Neural cell (in vitro differentiated cells): Measurements from ENCODE around the gene UMOD. TPM values are rescaled to one million over a fixed set of nuclear protein-coding genes. Genes with fewer than 3 reads are reported as not detected.

Source experiments
- H2AFZ ChIP-seq: fragments of 200-600, 300-800 bp; sonication (generic), shearing (Covaris generic); 2 replicates; pipeline ENCODE4 v1.6.0; 2014; ENCODE audit warnings: low read depth, mild to moderate bottlenecking, antibody characterized with exemption, low read length, moderate library complexity
- H3F3A ChIP-seq: fragments of 200-600 bp; shearing (Covaris generic); 2 replicates; pipeline ENCODE4 v1.6.1; 2016; ENCODE audit warnings: mild to moderate bottlenecking, moderate library complexity, mixed read lengths, antibody characterized with exemption, low read length; ENCODE audit not compliant: insufficient read depth, poor library complexity, severe bottlenecking
- H3K27ac ChIP-seq: fragments of 200-600, 300-800 bp; sonication (generic), shearing (Covaris generic); 2 replicates; pipeline ENCODE4 v1.5.1; 2014; ENCODE audit warnings: mild to moderate bottlenecking, low read length, moderate library complexity
- H3K27me3 ChIP-seq: fragments of 300-800, 200-600 bp; sonication (generic), shearing (Covaris generic); 2 replicates; pipeline ENCODE4 v1.6.0; 2014; ENCODE audit warnings: mild to moderate bottlenecking, low read depth, low read length, moderate library complexity; ENCODE audit not compliant: insufficient read depth
- H3K36me3 ChIP-seq: fragments of 300-800, 200-600 bp; sonication (generic), shearing (Covaris generic); 2 replicates; pipeline ENCODE4 v1.5.1; 2014; ENCODE audit warnings: mild to moderate bottlenecking, antibody characterized with exemption, low read length, moderate library complexity; ENCODE audit not compliant: insufficient read depth
- H3K4me2 ChIP-seq: fragments of 300-800, 200-600 bp; sonication (generic), shearing (Covaris generic); 2 replicates; pipeline ENCODE4 v1.6.0; 2014; ENCODE audit warnings: mild to moderate bottlenecking, low read length
- H3K4me3 ChIP-seq: fragments of 300-800, 200-600 bp; sonication (generic), shearing (Covaris generic); 2 replicates; pipeline ENCODE4 v1.5.1; 2014; ENCODE audit warnings: mild to moderate bottlenecking, low read length, moderate library complexity
- H3K79me2 ChIP-seq: fragments of 200-600 bp; shearing (Covaris generic); replicated peaks from 2 replicates; pipeline ENCODE4 v1.6.0; 2014; ENCODE audit warnings: mild to moderate bottlenecking, low read length, moderate library complexity; ENCODE audit not compliant: insufficient read depth
- H3K9ac ChIP-seq: fragments of 300-800, 200-600 bp; sonication (generic), shearing (Covaris generic); 2 replicates; pipeline ENCODE4 v1.6.1; 2016; ENCODE audit warnings: mild to moderate bottlenecking, low read length, mixed read lengths
- H3K9me2 ChIP-seq: fragments of 200-600 bp; shearing (Covaris generic); 2 replicates; pipeline ENCODE4 v1.6.1; 2016; ENCODE audit warnings: mild to moderate bottlenecking, low read length, mixed read lengths; ENCODE audit not compliant: insufficient read depth
- H3K9me3 ChIP-seq: fragments of 200-600, 300-800 bp; sonication (generic), shearing (Covaris generic); 2 replicates; pipeline ENCODE4 v1.6.1; 2016; ENCODE audit warnings: mild to moderate bottlenecking, mixed run types, low read length, moderate library complexity, mixed read lengths
- H4K20me1 ChIP-seq: fragments of 200-600 bp; shearing (Covaris generic); 2 replicates; pipeline ENCODE4 v1.6.1; 2016; ENCODE audit warnings: mild to moderate bottlenecking, mixed run types; ENCODE audit not compliant: insufficient read depth
- CTCF ChIP-seq: fragments of 450-650 bp; IDR thresholded peaks from 2 replicates; pipeline ENCODE4 v1.5.1; 2014; ENCODE audit warnings: antibody characterized with exemption, mild to moderate bottlenecking, moderate library complexity; ENCODE audit not compliant: poor library complexity, severe bottlenecking
- EP300 ChIP-seq: fragments of 450-650 bp; conservative IDR thresholded peaks from 2 replicates; pipeline ENCODE4 v1.6.1; 2014; ENCODE audit warnings: antibody characterized with exemption, mild to moderate bottlenecking, moderate library complexity; ENCODE audit not compliant: poor library complexity, severe bottlenecking
- EZH2 ChIP-seq: fragments of 200-600, 300-800 bp; shearing (Covaris generic), sonication (generic); IDR thresholded peaks from 2 replicates; pipeline ENCODE4 v1.6.1; 2014; ENCODE audit warnings: antibody characterized with exemption, low read length, borderline replicate concordance, mild to moderate bottlenecking; ENCODE audit not compliant: insufficient read depth, poor library complexity, severe bottlenecking
- MXI1 ChIP-seq: fragments of 450-650 bp; conservative IDR thresholded peaks from 2 replicates; pipeline ENCODE4 v1.6.1; 2014; ENCODE audit warnings: antibody characterized with exemption, mild to moderate bottlenecking; ENCODE audit not compliant: poor library complexity, severe bottlenecking
- POLR2AphosphoS5 ChIP-seq: IDR thresholded peaks from 2 replicates; pipeline ENCODE4 v1.6.1; 2012
- RAD21 ChIP-seq: fragments of 450-650 bp; conservative IDR thresholded peaks from 2 replicates; pipeline ENCODE4 v1.6.1; 2014; ENCODE audit warnings: antibody characterized with exemption, mild to moderate bottlenecking, moderate library complexity
- SMC3 ChIP-seq: fragments of 450-650 bp; conservative IDR thresholded peaks from 2 replicates; pipeline ENCODE4 v1.6.1; 2014; ENCODE audit warnings: antibody characterized with exemption, mild to moderate bottlenecking, moderate library complexity; ENCODE audit not compliant: poor library complexity
- TAF1 ChIP-seq: IDR thresholded peaks from 2 replicates; pipeline ENCODE4 v1.6.1; 2012; ENCODE audit warnings: low read depth
- polyA plus RNA-seq: library from polyadenylated mRNA; depleted of rRNA; stranded (reverse); fragments of >200 nt; gene quantifications from 2 replicates; pipeline ENCODE4 v1.2.3, GENCODE V29; 2014
- TF ChIP-seq, protein P1 (sequence below): IDR thresholded peaks from 2 replicates; pipeline ENCODE4 v1.6.1; 2012; ENCODE audit warnings: borderline replicate concordance

Gene UMOD
- polyA plus RNA-seq, 1 donor from 2014 or later = not detected

DNA sequence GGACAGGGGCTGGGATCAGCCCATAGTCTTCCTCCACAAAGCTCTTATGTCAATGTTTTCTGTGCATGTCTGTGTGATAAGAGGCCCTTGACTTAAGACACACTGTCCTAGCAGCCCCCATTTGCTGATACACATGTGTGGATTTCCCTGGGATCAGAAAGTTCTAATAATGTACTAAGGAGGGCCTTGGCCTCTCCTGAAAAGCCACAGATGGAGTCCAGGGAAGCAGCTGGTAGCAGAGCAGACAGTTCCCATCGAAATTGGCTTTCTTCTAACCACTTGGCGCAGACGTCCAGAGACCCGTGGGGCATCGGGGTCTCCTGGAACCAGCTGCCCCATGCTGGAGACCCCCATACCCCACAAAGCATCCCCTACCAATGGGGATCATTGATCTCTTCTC, 20.9 kb downstream of the UMOD start:
- Histone ChIP-seq H3K27ac (no peak overlapping the region), H3K27me3 (no peaks in the 10 kb centered on the region), H3K9ac (no peak overlapping the region), H3F3A (no peaks in the 10 kb centered on the region), H3K9me2 (no peaks in the 10 kb centered on the region), H3K4me3 (no peak overlapping the region), H3K9me3 (no peaks in the 10 kb centered on the region), H3K36me3 (no peaks in the 10 kb centered on the region), H2AFZ (no peak overlapping the region), H3K79me2 (no peaks in the 10 kb centered on the region), H4K20me1 (no peaks in the 10 kb centered on the region), H3K4me2 (no peak overlapping the region)
- no peak for TF ChIP-seq MXI1
- no peak for TF ChIP-seq RAD21
- TF ChIP-seq EZH2 = no peak
- no peak for TF ChIP-seq POLR2AphosphoS5
- no peak for TF ChIP-seq CTCF
- no peak for TF ChIP-seq SMC3
- TF ChIP-seq, protein P1, sequence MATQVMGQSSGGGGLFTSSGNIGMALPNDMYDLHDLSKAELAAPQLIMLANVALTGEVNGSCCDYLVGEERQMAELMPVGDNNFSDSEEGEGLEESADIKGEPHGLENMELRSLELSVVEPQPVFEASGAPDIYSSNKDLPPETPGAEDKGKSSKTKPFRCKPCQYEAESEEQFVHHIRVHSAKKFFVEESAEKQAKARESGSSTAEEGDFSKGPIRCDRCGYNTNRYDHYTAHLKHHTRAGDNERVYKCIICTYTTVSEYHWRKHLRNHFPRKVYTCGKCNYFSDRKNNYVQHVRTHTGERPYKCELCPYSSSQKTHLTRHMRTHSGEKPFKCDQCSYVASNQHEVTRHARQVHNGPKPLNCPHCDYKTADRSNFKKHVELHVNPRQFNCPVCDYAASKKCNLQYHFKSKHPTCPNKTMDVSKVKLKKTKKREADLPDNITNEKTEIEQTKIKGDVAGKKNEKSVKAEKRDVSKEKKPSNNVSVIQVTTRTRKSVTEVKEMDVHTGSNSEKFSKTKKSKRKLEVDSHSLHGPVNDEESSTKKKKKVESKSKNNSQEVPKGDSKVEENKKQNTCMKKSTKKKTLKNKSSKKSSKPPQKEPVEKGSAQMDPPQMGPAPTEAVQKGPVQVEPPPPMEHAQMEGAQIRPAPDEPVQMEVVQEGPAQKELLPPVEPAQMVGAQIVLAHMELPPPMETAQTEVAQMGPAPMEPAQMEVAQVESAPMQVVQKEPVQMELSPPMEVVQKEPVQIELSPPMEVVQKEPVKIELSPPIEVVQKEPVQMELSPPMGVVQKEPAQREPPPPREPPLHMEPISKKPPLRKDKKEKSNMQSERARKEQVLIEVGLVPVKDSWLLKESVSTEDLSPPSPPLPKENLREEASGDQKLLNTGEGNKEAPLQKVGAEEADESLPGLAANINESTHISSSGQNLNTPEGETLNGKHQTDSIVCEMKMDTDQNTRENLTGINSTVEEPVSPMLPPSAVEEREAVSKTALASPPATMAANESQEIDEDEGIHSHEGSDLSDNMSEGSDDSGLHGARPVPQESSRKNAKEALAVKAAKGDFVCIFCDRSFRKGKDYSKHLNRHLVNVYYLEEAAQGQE = no peak
- TF ChIP-seq EP300 = no peak
- no peak for TF ChIP-seq TAF1

DNA sequence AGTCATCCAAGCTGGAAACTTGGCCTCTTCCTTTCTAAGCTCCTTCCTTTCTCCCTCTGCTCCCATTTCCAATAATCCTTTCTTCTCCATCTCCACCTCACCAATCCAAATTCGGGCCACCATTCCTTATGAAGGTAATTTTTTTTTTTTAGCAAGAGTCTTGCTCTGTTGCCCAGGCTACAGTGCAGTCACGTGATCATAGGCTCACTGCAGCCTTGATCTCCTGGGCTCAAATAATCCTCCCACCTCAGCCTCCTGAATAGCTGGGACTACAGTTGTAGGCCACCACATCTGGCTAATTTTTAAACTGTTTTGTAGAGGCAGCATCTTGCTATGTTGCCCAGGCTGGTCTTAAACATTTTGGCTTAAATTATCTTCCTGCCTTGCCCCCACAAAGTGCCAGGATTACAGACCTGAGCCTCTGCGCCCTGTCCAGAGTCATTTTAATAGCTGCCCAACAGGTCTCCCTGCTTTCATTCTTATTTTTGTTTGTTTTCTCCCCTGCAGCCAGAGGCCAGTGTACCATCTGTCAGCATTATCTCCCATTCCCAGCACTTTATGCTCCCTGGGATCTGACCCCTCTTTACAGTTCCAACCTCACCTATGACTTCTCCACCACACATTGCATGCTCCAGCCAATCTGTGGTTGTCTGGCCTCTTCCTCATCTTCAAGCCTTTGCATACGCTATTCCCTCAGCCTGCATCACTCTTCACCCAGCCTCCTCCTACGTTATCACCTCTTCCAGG, 22.9 kb downstream of the UMOD start:
- Histone ChIP-seq H2AFZ (no peak overlapping the region), H3K79me2 (no peaks in the 10 kb centered on the region), H3K9me3 (no peaks in the 10 kb centered on the region), H3K27ac (no peak overlapping the region), H3K4me3 (no peak overlapping the region), H3K27me3 (no peaks in the 10 kb centered on the region), H3F3A (no peaks in the 10 kb centered on the region), H4K20me1 (no peaks in the 10 kb centered on the region), H3K9ac (no peak overlapping the region), H3K36me3 (no peaks in the 10 kb centered on the region), H3K9me2 (no peaks in the 10 kb centered on the region), H3K4me2 (no peak overlapping the region)
- TF ChIP-seq EZH2 = no peak
- no peak for TF ChIP-seq RAD21
- TF ChIP-seq SMC3 = no peak
- no peak for TF ChIP-seq EP300
- TF ChIP-seq MXI1 = no peak
- no peak for TF ChIP-seq CTCF
- TF ChIP-seq, protein P1 = no peak
- TF ChIP-seq POLR2AphosphoS5 = no peak
- TF ChIP-seq TAF1 = no peak
